ENCODE data around the gene DICER1. TPM values are rescaled to one million over a fixed set of nuclear protein-coding genes. Genes with fewer than 3 reads are reported as not detected.

DICER1 gene
- total and polyA plus RNA-seq, 2 experiments from 2014 or later: 21.4 to 59.2 TPM

DNA sequence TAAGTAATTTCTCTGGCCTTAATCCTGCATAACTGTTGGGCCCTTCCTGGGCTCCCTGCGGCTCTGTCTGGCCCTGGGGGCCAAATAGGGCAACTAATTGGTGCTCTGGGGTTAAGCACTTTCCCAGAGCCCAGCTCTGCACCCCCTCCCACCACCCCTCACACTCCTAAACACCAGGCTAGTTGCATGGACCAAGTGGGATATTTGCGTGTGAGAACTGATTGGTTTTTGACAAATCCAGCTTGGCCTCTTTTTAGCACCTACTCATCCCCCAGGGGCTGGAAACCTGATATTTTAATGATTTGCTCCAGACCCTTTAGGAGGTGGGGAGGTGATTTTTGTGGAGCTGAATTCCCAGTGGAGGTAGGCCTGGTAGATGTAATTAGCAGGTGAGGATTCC is 91.9 kb downstream of the DICER1 start (continued):
- TF ChIP-seq, protein P1, sequence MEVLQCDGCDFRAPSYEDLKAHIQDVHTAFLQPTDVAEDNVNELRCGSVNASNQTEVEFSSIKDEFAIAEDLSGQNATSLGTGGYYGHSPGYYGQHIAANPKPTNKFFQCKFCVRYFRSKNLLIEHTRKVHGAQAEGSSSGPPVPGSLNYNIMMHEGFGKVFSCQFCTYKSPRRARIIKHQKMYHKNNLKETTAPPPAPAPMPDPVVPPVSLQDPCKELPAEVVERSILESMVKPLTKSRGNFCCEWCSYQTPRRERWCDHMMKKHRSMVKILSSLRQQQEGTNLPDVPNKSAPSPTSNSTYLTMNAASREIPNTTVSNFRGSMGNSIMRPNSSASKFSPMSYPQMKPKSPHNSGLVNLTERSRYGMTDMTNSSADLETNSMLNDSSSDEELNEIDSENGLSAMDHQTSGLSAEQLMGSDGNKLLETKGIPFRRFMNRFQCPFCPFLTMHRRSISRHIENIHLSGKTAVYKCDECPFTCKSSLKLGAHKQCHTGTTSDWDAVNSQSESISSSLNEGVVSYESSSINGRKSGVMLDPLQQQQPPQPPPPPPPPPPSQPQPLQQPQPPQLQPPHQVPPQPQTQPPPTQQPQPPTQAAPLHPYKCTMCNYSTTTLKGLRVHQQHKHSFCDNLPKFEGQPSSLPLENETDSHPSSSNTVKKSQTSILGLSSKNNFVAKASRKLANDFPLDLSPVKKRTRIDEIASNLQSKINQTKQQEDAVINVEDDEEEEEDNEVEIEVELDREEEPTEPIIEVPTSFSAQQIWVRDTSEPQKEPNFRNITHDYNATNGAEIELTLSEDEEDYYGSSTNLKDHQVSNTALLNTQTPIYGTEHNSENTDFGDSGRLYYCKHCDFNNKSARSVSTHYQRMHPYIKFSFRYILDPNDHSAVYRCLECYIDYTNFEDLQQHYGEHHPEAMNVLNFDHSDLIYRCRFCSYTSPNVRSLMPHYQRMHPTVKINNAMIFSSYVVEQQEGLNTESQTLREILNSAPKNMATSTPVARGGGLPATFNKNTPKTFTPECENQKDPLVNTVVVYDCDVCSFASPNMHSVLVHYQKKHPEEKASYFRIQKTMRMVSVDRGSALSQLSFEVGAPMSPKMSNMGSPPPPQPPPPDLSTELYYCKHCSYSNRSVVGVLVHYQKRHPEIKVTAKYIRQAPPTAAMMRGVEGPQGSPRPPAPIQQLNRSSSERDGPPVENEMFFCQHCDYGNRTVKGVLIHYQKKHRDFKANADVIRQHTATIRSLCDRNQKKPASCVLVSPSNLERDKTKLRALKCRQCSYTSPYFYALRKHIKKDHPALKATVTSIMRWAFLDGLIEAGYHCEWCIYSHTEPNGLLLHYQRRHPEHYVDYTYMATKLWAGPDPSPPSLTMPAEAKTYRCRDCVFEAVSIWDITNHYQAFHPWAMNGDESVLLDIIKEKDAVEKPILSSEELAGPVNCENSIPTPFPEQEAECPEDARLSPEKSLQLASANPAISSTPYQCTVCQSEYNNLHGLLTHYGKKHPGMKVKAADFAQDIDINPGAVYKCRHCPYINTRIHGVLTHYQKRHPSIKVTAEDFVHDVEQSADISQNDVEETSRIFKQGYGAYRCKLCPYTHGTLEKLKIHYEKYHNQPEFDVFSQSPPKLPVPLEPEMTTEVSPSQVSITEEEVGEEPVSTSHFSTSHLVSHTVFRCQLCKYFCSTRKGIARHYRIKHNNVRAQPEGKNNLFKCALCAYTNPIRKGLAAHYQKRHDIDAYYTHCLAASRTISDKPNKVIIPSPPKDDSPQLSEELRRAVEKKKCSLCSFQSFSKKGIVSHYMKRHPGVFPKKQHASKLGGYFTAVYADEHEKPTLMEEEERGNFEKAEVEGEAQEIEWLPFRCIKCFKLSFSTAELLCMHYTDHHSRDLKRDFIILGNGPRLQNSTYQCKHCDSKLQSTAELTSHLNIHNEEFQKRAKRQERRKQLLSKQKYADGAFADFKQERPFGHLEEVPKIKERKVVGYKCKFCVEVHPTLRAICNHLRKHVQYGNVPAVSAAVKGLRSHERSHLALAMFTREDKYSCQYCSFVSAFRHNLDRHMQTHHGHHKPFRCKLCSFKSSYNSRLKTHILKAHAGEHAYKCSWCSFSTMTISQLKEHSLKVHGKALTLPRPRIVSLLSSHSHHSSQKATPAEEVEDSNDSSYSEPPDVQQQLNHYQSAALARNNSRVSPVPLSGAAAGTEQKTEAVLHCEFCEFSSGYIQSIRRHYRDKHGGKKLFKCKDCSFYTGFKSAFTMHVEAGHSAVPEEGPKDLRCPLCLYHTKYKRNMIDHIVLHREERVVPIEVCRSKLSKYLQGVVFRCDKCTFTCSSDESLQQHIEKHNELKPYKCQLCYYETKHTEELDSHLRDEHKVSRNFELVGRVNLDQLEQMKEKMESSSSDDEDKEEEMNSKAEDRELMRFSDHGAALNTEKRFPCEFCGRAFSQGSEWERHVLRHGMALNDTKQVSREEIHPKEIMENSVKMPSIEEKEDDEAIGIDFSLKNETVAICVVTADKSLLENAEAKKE (CRISPR knock-in tag; IDR thresholded peaks at IDR 0.05): no peak

DNA sequence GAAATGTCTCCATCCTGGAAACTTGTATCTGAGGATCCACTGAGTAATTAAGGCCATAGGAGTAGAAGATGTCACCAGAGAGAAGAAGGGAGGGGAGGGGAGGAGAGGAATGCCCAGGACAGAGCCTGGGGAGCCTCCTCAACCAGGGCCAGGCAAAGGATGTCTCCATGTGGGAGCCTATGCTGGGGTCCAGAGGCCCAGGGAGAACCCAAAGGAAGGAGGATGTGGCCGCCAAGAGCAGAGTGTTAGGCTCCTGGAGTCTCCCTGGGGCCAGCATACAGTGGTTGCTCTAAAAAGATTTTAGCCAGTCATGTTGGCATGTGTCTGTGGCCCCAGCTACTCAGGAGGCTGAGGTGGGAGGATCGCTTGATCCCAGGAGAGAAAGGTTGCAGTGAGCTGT is 92.6 kb downstream of the DICER1 start:
- Mint-ChIP-seq H3K9me3 (no peaks in the 10 kb centered on the region), H3K27ac (no peak overlapping the region), H3K4me3 (no peak overlapping the region), H3K27me3 (ENCODE audit: insufficient read depth, low read depth, poor library complexity) (peaks cover 6% of the 10 kb centered on the region), H3K36me3 (ENCODE audit: low read depth) (no peaks in the 10 kb centered on the region), H3K4me1 (no peaks in the 10 kb centered on the region; the same call in 2 of the 3 replicates)
- Histone ChIP-seq H2AFZ (no peak overlapping the region), H3K27me3 (ENCODE audit: insufficient read depth) (no peaks in the 10 kb centered on the region), H4K20me1 (replicated peaks; ENCODE audit: insufficient read depth) (no peaks in the 10 kb centered on the region), H3K36me3 (ENCODE audit: insufficient read depth) (no peaks in the 10 kb centered on the region), H3K9me2 (ENCODE audit: insufficient read depth) (peaks cover 12% of the 10 kb centered on the region; the same call in 1 of the 2 replicates), H3F3A (replicated peaks; ENCODE audit: low read depth) (no peaks in the 10 kb centered on the region), H3K4me1 (ENCODE audit: insufficient read depth) (no peaks in the 10 kb centered on the region), H3K79me2 (replicated peaks; ENCODE audit: insufficient read depth) (no peaks in the 10 kb centered on the region), H3K4me3 (no peak overlapping the region), H3K4me2 (no peak overlapping the region), H3K27ac (ENCODE audit: low read depth) (no peak overlapping the region)
- ATAC-seq (no peak), DNase-seq (ENCODE audit: low spot score) (no peak)
- TF ChIP-seq, protein P2, sequence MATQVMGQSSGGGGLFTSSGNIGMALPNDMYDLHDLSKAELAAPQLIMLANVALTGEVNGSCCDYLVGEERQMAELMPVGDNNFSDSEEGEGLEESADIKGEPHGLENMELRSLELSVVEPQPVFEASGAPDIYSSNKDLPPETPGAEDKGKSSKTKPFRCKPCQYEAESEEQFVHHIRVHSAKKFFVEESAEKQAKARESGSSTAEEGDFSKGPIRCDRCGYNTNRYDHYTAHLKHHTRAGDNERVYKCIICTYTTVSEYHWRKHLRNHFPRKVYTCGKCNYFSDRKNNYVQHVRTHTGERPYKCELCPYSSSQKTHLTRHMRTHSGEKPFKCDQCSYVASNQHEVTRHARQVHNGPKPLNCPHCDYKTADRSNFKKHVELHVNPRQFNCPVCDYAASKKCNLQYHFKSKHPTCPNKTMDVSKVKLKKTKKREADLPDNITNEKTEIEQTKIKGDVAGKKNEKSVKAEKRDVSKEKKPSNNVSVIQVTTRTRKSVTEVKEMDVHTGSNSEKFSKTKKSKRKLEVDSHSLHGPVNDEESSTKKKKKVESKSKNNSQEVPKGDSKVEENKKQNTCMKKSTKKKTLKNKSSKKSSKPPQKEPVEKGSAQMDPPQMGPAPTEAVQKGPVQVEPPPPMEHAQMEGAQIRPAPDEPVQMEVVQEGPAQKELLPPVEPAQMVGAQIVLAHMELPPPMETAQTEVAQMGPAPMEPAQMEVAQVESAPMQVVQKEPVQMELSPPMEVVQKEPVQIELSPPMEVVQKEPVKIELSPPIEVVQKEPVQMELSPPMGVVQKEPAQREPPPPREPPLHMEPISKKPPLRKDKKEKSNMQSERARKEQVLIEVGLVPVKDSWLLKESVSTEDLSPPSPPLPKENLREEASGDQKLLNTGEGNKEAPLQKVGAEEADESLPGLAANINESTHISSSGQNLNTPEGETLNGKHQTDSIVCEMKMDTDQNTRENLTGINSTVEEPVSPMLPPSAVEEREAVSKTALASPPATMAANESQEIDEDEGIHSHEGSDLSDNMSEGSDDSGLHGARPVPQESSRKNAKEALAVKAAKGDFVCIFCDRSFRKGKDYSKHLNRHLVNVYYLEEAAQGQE (IDR thresholded peaks at IDR 0.05; ENCODE audit: unreplicated experiment): no peak
- TF ChIP-seq, protein P3, sequence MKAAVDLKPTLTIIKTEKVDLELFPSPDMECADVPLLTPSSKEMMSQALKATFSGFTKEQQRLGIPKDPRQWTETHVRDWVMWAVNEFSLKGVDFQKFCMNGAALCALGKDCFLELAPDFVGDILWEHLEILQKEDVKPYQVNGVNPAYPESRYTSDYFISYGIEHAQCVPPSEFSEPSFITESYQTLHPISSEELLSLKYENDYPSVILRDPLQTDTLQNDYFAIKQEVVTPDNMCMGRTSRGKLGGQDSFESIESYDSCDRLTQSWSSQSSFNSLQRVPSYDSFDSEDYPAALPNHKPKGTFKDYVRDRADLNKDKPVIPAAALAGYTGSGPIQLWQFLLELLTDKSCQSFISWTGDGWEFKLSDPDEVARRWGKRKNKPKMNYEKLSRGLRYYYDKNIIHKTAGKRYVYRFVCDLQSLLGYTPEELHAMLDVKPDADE (IDR thresholded peaks at IDR 0.05): no peak
- TF ChIP-seq, protein P1 (CRISPR knock-in tag; IDR thresholded peaks at IDR 0.05): no peak
- TF ChIP-seq ZNF331 (CRISPR knock-in tag; IDR thresholded peaks at IDR 0.05; ENCODE audit: low read depth): no peak
